ENCODE results near the gene HAP1. TPM values are rescaled to one million over a fixed set of nuclear protein-coding genes. Genes with fewer than 3 reads are reported as not detected.
A peak's percentile ranks its signal among the peaks of the same experiment; 100 is the strongest.

HAP1 gene
- total RNA-seq, 2 experiments from 2014 or later, result 0.07 to 0.09 TPM

DNA sequence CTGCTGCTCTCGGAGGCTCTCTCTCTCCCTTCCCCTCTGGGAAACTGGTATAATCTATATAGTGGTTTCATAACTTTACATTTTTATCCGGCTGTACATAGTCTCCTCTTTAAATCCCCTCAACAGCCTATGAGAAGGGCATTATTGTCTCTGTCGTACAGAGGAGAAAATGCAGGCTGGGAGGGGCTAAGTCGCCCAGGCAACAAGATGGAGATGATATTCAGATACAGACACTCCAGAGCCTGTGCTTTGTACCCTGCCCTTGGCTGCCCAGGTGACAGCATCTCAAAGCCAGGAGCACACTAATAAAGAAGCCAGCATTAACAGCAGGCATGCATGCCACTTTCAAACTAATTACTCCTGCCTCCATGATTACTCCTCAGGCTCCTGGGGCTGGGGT lies 50.4 kb downstream of the HAP1 start:
- POLR2A ChIA-PET, result no interaction called here

GRCh38 chr17:41683441-41684007 lies 50.9 kb downstream of the HAP1 start:
- Mint-ChIP-seq H3K4me1 (ENCODE audit: low read depth) (peaks cover 30% of the 10 kb centered on the region), H3K4me3 (no peak overlapping the region), H3K27ac (no peak overlapping the region), H3K36me3 (ENCODE audit: low read depth) (peaks cover under 1% of the 10 kb centered on the region), H3K27me3 (no peaks in the 10 kb centered on the region), H3K9me3 (peaks cover under 1% of the 10 kb centered on the region)
- no peak for TF ChIP-seq CTCF (IDR thresholded peaks at IDR 0.05)
- ChIA-PET CTCF (interaction anchor here (1.6 to 9.4 kb wide), 2 partner anchors 12 to 19 kb away, joined by 7 to 117 read pairs; no protein-coding TSS in a partner anchor), POLR2A (no interaction called here)
- intact Hi-C loops (cut with micrococcal nuclease), result no loop called here
- DNase-seq (no peak), ATAC-seq (no peak)

More for the DNA sequence above, 50.4 kb downstream of the HAP1 start:
- ATAC-seq, result no peak
- no peak for TF ChIP-seq CTCF (IDR thresholded peaks at IDR 0.05)
- CTCF ChIA-PET, result interaction anchor here (9.4 kb wide), 1 partner anchor 19 kb away, joined by 117 read pairs; no protein-coding TSS in a partner anchor
- no peak for DNase-seq
- H3K9me3 Mint-ChIP-seq, result no peaks in the 10 kb centered on the region
- no peak overlapping the region for H3K4me3 Mint-ChIP-seq
- intact Hi-C loops (cut with micrococcal nuclease), result no loop called here
- no peaks in the 10 kb centered on the region for H3K27me3 Mint-ChIP-seq
- H3K4me1 Mint-ChIP-seq (ENCODE audit: low read depth), result peaks cover 25% of the 10 kb centered on the region
- peaks cover 4% of the 10 kb centered on the region for H3K36me3 Mint-ChIP-seq (ENCODE audit: low read depth)
- no peak overlapping the region for H3K27ac Mint-ChIP-seq

GRCh38 chr17:41682631-41683030 lies 51.8 kb downstream of the HAP1 start:
- TF ChIP-seq CTCF (IDR thresholded peaks at IDR 0.05), result no peak
- no peak overlapping the region for H3K27ac Mint-ChIP-seq
- CTCF ChIA-PET, result interaction anchor here (0.7 to 7.1 kb wide), 3 partner anchors 7 to 15 kb away, joined by 3 to 85 read pairs (median 7); partner anchors contain the start of gene EIF1
- POLR2A ChIA-PET, result interaction anchor here (8.4 kb wide), 1 partner anchor 8 kb away, joined by 182 read pairs; the partner anchor contains the start of gene EIF1
- H3K4me3 Mint-ChIP-seq, result no peak overlapping the region
- peaks cover 2% of the 10 kb centered on the region for H3K36me3 Mint-ChIP-seq (ENCODE audit: low read depth)
- intact Hi-C loops (cut with micrococcal nuclease), result no loop called here
- DNase-seq (no peak), ATAC-seq (no peak)
- H3K27me3 Mint-ChIP-seq, result no peaks in the 10 kb centered on the region
- H3K4me1 Mint-ChIP-seq (ENCODE audit: low read depth), result peaks cover 32% of the 10 kb centered on the region
- peaks cover 4% of the 10 kb centered on the region for H3K9me3 Mint-ChIP-seq

GRCh38 chr17:41681776-41682175 lies 52.7 kb downstream of the HAP1 start:
- peaks cover 38% of the 10 kb centered on the region for H3K4me1 Mint-ChIP-seq (ENCODE audit: low read depth)
- peaks cover 4% of the 10 kb centered on the region for H3K9me3 Mint-ChIP-seq
- peaks cover 2% of the 10 kb centered on the region for H3K36me3 Mint-ChIP-seq (ENCODE audit: low read depth)
- no peaks in the 10 kb centered on the region for H3K27me3 Mint-ChIP-seq
- no peak overlapping the region for H3K4me3 Mint-ChIP-seq
- intact Hi-C loops (cut with micrococcal nuclease), result no loop called here
- ChIA-PET POLR2A (interaction anchor here (0.7 to 8.4 kb wide), 3 partner anchors 8 to 640 kb away, joined by 3 to 182 read pairs (median 51); partner anchors contain the start of gene EIF1), CTCF (interaction anchor here (2.2 to 7.3 kb wide), 3 partner anchors 8 to 14 kb away, joined by 9 to 93 read pairs (median 85); partner anchors contain the start of gene EIF1)
- DNase-seq (no peak), ATAC-seq (no peak)
- H3K27ac Mint-ChIP-seq, result no peak overlapping the region
- no peak for TF ChIP-seq CTCF (IDR thresholded peaks at IDR 0.05)

GRCh38 chr17:41680426-41681040 lies 53.9 kb downstream of the HAP1 start:
- no peak for TF ChIP-seq CTCF (IDR thresholded peaks at IDR 0.05)
- POLR2A ChIA-PET, result interaction anchor here (0.8 to 8.4 kb wide), 3 partner anchors 10 to 15 kb away, joined by 4 to 182 read pairs (median 51); partner anchors contain the start of gene EIF1
- Mint-ChIP-seq H3K36me3 (ENCODE audit: low read depth) (peaks cover 2% of the 10 kb centered on the region), H3K4me3 (no peak overlapping the region), H3K27ac (peak overlapping the region; percentile 18), H3K9me3 (peaks cover 4% of the 10 kb centered on the region), H3K4me1 (ENCODE audit: low read depth) (peaks cover 48% of the 10 kb centered on the region), H3K27me3 (no peaks in the 10 kb centered on the region)
- intact Hi-C loops (cut with micrococcal nuclease), result no loop called here
- CTCF ChIA-PET, result interaction anchor here (0.6 to 7.3 kb wide), 6 partner anchors 9 to 130 kb away, joined by 3 to 93 read pairs (median 31); partner anchors contain the start of gene EIF1
- DNase-seq (no peak), ATAC-seq (no peak)
